ENCODE data around the gene KIF7.
"Not testable (repeated sequence)": the region's sequence is repeated elsewhere in the genome, so short reads cannot be mapped to it uniquely, and the experiment has no call there.

Gene KIF7

GRCh38 chr15:89593018-89593417 lies 62.2 kb downstream of the KIF7 start:
- Histone ChIP-seq H3K9ac (ENCODE audit: low read depth, low read length) (no peak overlapping the region), H3K4me3 (ENCODE audit: low read length) (no peak overlapping the region), H3K4me1 (ENCODE audit: insufficient read depth, low read length) (no peaks in the 10 kb centered on the region), H3K27me3 (ENCODE audit: insufficient read depth, low read length) (no peaks in the 10 kb centered on the region), H3K36me3 (ENCODE audit: insufficient read depth, low read depth, low read length) (peaks cover 98% of the 10 kb centered on the region), H3K27ac (ENCODE audit: low read length) (no peak overlapping the region), H3K9me3 (ENCODE audit: insufficient read depth, low read depth, low read length) (no peaks in the 10 kb centered on the region)

- H3K4me1 ChIP-seq (ENCODE audit: insufficient read depth, low read length): no peaks in the 10 kb centered on the region
- H3K9ac ChIP-seq (ENCODE audit: low read depth, low read length): no peak overlapping the region
- no peaks in the 10 kb centered on the region for H3K9me3 ChIP-seq (ENCODE audit: insufficient read depth, low read depth, low read length)
- no peak overlapping the region for H3K27ac ChIP-seq (ENCODE audit: low read length)
- no peaks in the 10 kb centered on the region for H3K27me3 ChIP-seq (ENCODE audit: insufficient read depth, low read length)
- H3K36me3 ChIP-seq (ENCODE audit: insufficient read depth, low read depth, low read length): peaks cover 98% of the 10 kb centered on the region
- no peak overlapping the region for H3K4me3 ChIP-seq (ENCODE audit: low read length)
Measured at GRCh38 chr15:89591834-89592233, 63.4 kb downstream of the KIF7 start.

GRCh38 chr15:89587955-89588354 lies 67.3 kb downstream of the KIF7 start:
- H3K27ac ChIP-seq (ENCODE audit: low read length): no peak overlapping the region
- H3K36me3 ChIP-seq (ENCODE audit: insufficient read depth, low read depth, low read length): peaks cover 98% of the 10 kb centered on the region
- H3K4me1 ChIP-seq (ENCODE audit: insufficient read depth, low read length): no peaks in the 10 kb centered on the region
- H3K9ac ChIP-seq (ENCODE audit: low read depth, low read length): no peak overlapping the region
- H3K27me3 ChIP-seq (ENCODE audit: insufficient read depth, low read length): no peaks in the 10 kb centered on the region
- no peak overlapping the region for H3K4me3 ChIP-seq (ENCODE audit: low read length)
- H3K9me3 ChIP-seq (ENCODE audit: insufficient read depth, low read depth, low read length): no peaks in the 10 kb centered on the region

GRCh38 chr15:89586651-89587050 lies 68.6 kb downstream of the KIF7 start:
- Histone ChIP-seq H3K27ac (ENCODE audit: low read length) (no peak overlapping the region), H3K9ac (ENCODE audit: low read depth, low read length) (no peak overlapping the region), H3K4me3 (ENCODE audit: low read length) (no peak overlapping the region), H3K4me1 (ENCODE audit: insufficient read depth, low read length) (no peaks in the 10 kb centered on the region), H3K27me3 (ENCODE audit: insufficient read depth, low read length) (no peaks in the 10 kb centered on the region), H3K9me3 (ENCODE audit: insufficient read depth, low read depth, low read length) (no peaks in the 10 kb centered on the region), H3K36me3 (ENCODE audit: insufficient read depth, low read depth, low read length) (peaks cover 95% of the 10 kb centered on the region)

GRCh38 chr15:89580747-89581146 lies 74.5 kb downstream of the KIF7 start:
- not testable (repeated sequence) for H3K4me1 ChIP-seq (ENCODE audit: insufficient read depth, low read length); H3K4me3 ChIP-seq (ENCODE audit: low read length); H3K27ac ChIP-seq (ENCODE audit: low read length); H3K9me3 ChIP-seq (ENCODE audit: insufficient read depth, low read depth, low read length); H3K27me3 ChIP-seq (ENCODE audit: insufficient read depth, low read length); H3K9ac ChIP-seq (ENCODE audit: low read depth, low read length)
- H3K36me3 ChIP-seq (ENCODE audit: insufficient read depth, low read depth, low read length): peaks cover 67% of the 10 kb centered on the region

- H3K4me3 ChIP-seq (ENCODE audit: low read length): peak overlapping the region; percentile 93
- H3K27ac ChIP-seq (ENCODE audit: low read length): no peak overlapping the region
- H3K27me3 ChIP-seq (ENCODE audit: insufficient read depth, low read length): no peaks in the 10 kb centered on the region
- H3K4me1 ChIP-seq (ENCODE audit: insufficient read depth, low read length): peaks cover 3% of the 10 kb centered on the region; the same call in 1 of the 2 replicates
- peak overlapping the region; percentile 60; the same call in 1 of the 2 replicates for H3K9ac ChIP-seq (ENCODE audit: low read depth, low read length)
- no peaks in the 10 kb centered on the region for H3K9me3 ChIP-seq (ENCODE audit: insufficient read depth, low read depth, low read length)
- peaks cover 41% of the 10 kb centered on the region for H3K36me3 ChIP-seq (ENCODE audit: insufficient read depth, low read depth, low read length)
Measured at GRCh38 chr15:89578146-89578545, 77.1 kb downstream of the KIF7 start.

Measured in iPS-20b (cell line).